ENCODE results near the gene BRD3. TPM values are rescaled to one million over a fixed set of nuclear protein-coding genes. Genes with fewer than 3 reads are reported as not detected.
"Not testable (repeated sequence)": the region's sequence is repeated elsewhere in the genome, so short reads cannot be mapped to it uniquely, and the experiment has no call there.

The BRD3 gene
- total and polyA plus RNA-seq, 12 donors: 5.7 to 34.4 (median 28.9) TPM

GRCh38 chr9:134101623-134102149, 33.9 kb upstream of the BRD3 start:
- H3K27ac ChIP-seq: no peak overlapping the region
- H3K9me3 ChIP-seq: no peaks in the 10 kb centered on the region
- no peaks in the 10 kb centered on the region for H3K4me1 ChIP-seq
- TF ChIP-seq, protein P1, sequence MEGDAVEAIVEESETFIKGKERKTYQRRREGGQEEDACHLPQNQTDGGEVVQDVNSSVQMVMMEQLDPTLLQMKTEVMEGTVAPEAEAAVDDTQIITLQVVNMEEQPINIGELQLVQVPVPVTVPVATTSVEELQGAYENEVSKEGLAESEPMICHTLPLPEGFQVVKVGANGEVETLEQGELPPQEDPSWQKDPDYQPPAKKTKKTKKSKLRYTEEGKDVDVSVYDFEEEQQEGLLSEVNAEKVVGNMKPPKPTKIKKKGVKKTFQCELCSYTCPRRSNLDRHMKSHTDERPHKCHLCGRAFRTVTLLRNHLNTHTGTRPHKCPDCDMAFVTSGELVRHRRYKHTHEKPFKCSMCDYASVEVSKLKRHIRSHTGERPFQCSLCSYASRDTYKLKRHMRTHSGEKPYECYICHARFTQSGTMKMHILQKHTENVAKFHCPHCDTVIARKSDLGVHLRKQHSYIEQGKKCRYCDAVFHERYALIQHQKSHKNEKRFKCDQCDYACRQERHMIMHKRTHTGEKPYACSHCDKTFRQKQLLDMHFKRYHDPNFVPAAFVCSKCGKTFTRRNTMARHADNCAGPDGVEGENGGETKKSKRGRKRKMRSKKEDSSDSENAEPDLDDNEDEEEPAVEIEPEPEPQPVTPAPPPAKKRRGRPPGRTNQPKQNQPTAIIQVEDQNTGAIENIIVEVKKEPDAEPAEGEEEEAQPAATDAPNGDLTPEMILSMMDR (IDR thresholded peaks at IDR 0.05): no peak
- no peak overlapping the region for H3K4me3 ChIP-seq
- no peaks in the 10 kb centered on the region for H3K36me3 ChIP-seq
- peaks cover 0 to 14% (median 3%) of the 10 kb centered on the region in 7 donors for H3K27me3 ChIP-seq
- peak in 1 of 8 donors; percentile 22 for ATAC-seq
- WGBS, 2 donors: 66 to 71% methylated on average over 11 of the region's 11 CpGs
- no peak for DNase-seq
- intact Hi-C loops (cut with DNase I): loop anchor here in 1 of 10 donors (5.0 kb wide), 1 partner anchor 309 kb away; no protein-coding TSS in a partner anchor

DNA sequence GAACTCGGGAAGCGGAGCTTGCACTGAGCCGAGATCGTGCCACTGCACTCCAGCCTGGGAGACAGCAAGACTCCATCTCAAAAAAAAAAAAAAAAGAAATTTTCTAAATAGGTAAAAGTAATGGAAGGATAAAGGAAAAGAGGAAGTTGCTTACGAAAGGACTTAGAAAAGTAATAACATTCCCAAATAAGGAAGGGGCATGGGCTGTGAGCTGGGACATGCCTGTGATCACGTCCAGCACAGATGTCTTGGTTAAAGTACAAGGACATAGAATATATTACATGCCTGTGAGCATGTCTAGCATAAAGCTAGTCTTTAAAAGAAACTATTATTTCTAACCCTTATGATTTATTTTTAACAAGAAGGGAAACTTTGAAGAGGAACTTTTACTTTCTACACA, 33.3 kb upstream of the BRD3 start:
- H3K4me3 ChIP-seq, H3K4me1 ChIP-seq, H3K9me3 ChIP-seq, DNase-seq, ATAC-seq, H3K27ac ChIP-seq, H3K36me3 ChIP-seq: not testable (repeated sequence)
- 68 to 74% methylated on average over 6 of the region's 6 CpGs for WGBS, 2 donors
- H3K27me3 ChIP-seq: peaks cover 0 to 14% (median 3%) of the 10 kb centered on the region in 7 donors
- intact Hi-C loops (cut with DNase I): loop anchor here in 1 of 10 donors (5.0 kb wide), 1 partner anchor 309 kb away; no protein-coding TSS in a partner anchor

DNA sequence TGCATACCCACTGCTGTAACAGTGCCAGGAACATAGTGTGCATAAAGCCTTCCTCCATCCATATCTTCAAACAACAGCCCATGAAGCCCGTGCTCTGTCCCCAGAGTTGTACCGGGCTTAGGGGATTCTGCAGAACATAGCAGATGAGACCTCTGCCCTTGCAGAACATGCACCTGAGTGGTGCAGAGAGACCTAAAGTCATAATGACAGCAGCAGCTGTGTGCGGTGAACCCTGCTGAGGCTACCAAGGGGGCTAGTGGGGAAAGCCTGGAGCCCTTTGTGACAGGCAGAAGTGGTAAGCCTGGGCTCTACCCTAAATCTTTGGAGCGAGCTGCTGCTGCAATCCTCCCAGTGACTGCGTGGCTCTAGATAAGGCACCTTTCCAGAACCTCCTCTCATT, 32.2 kb upstream of the BRD3 start:
- intact Hi-C loops (cut with DNase I): loop anchor here in 1 of 10 donors (5.0 kb wide), 1 partner anchor 308 kb away; no protein-coding TSS in a partner anchor
- TF ChIP-seq, protein P1 (IDR thresholded peaks at IDR 0.05): no peak
- H3K4me3 ChIP-seq: no peak overlapping the region
- no peaks in the 10 kb centered on the region for H3K4me1 ChIP-seq
- H3K9me3 ChIP-seq: no peaks in the 10 kb centered on the region
- no peaks in the 10 kb centered on the region for H3K36me3 ChIP-seq
- DNase-seq (no peak), ATAC-seq (no peak)
- H3K27ac ChIP-seq: no peak overlapping the region
- 86 to 89% methylated on average over 5 of the region's 5 CpGs for WGBS, 2 donors
- H3K27me3 ChIP-seq: peaks cover 0 to 18% (median 3%) of the 10 kb centered on the region in 7 donors

DNA sequence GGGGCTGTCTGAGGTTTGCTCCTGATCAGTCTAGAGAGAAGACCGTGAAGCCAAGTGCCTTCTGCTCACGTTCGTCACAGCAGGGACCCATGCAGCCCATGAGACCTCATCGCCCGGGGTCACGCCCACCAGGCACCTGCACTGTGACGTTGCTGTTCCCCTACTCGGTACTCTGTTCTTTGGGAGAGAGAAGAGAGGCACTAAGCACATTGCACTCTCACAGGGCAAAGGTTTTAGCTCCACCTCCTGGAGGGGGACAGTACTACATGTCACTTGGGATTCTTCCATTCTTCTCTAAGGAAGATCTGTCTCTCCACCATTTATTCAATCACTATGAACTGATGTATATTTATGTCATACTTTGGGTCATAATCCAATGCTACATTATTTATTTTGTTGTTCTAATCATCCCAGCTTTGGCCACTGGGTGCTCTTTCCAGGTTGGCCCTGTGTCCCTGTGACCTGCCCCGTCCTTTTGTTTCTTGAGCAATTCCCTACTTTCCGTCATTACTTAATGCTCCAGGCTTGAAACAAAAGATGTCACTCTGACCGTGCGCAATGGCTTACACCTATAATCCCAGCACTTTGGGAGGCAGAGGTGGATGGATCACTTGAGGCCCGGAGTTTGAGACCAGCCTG, 31.4 kb upstream of the BRD3 start:
- H3K27me3 ChIP-seq: peaks cover 0 to 18% (median 3%) of the 10 kb centered on the region in 7 donors
- intact Hi-C loops (cut with DNase I): loop anchor here in 4 of 10 donors (1.0 to 10.0 kb wide), 3 partner anchors 304 to 307 kb away; no protein-coding TSS in a partner anchor
- H3K4me1 ChIP-seq: no peaks in the 10 kb centered on the region
- TF ChIP-seq, protein P1 (IDR thresholded peaks at IDR 0.05): peak; percentile 18 to 75 (median 61)
- DNase-seq (no peak), ATAC-seq (peak in 3 of 8 donors; percentile 24 to 57 (median 49))
- H3K9me3 ChIP-seq: no peaks in the 10 kb centered on the region
- 49 to 50% methylated on average over 13 of the region's 13 CpGs for WGBS, 2 donors
- no peaks in the 10 kb centered on the region for H3K36me3 ChIP-seq
- H3K27ac ChIP-seq: no peak overlapping the region
- no peak overlapping the region for H3K4me3 ChIP-seq
